DOHH2 (cell line): ENCODE results near the gene PRPF40A.
"Not testable (repeated sequence)": the region's sequence is repeated elsewhere in the genome, so short reads cannot be mapped to it uniquely, and the experiment has no call there.

Experiments used
- H3F3A ChIP-seq: fragments of 200-600 bp; sonication (generic), shearing (Covaris generic); 2 replicates; pipeline ENCODE4 v1.6.0; 2016; ENCODE audit warnings: antibody characterized with exemption, mild to moderate bottlenecking; ENCODE audit not compliant: control insufficient read depth, insufficient read depth
- H3K27ac ChIP-seq: fragments of 200-600 bp; sonication (generic); 2 replicates; pipeline ENCODE4 v1.5.1; 2014; ENCODE audit warnings: low read depth, mild to moderate bottlenecking, low read length, moderate library complexity
- H3K27me3 ChIP-seq: fragments of 200-600 bp; sonication (generic); 2 replicates; pipeline ENCODE4 v1.6.1; 2014; ENCODE audit warnings: mild to moderate bottlenecking, low read length, mixed read lengths; ENCODE audit not compliant: control insufficient read depth
- H3K36me3 ChIP-seq: fragments of 200-600 bp; sonication (generic); 2 replicates; pipeline ENCODE4 v1.6.1; 2014; ENCODE audit warnings: mild to moderate bottlenecking, low read length, moderate library complexity, mixed read lengths; ENCODE audit not compliant: control insufficient read depth
- H3K4me1 ChIP-seq: fragments of 200-600 bp; sonication (generic); 2 replicates; pipeline ENCODE4 v1.6.1; 2014; ENCODE audit warnings: mild to moderate bottlenecking, low read length, mixed read lengths; ENCODE audit not compliant: control insufficient read depth
- H3K4me2 ChIP-seq: fragments of 200-600 bp; sonication (generic); 2 replicates; pipeline ENCODE4 v1.6.0; 2014; ENCODE audit warnings: mild to moderate bottlenecking, low read length, moderate library complexity
- H3K4me3 ChIP-seq: fragments of 200-600 bp; sonication (generic); 2 replicates; pipeline ENCODE4 v1.5.1; 2014; ENCODE audit warnings: mild to moderate bottlenecking, low read length, mixed read lengths
- H3K79me2 ChIP-seq: fragments of 200-600 bp; sonication (generic); 2 replicates; pipeline ENCODE4 v1.6.1; 2014; ENCODE audit warnings: mild to moderate bottlenecking, low read length, mixed read lengths; ENCODE audit not compliant: control insufficient read depth
- H3K9me2 ChIP-seq: fragments of 200-600 bp; sonication (generic); replicated peaks from 2 replicates; pipeline ENCODE4 v1.6.1; 2014; ENCODE audit warnings: mild to moderate bottlenecking, low read length, mixed read lengths; ENCODE audit not compliant: control insufficient read depth
- H3K9me3 ChIP-seq: fragments of 200-600 bp; sonication (generic); 2 replicates; pipeline ENCODE4 v1.6.1; 2014; ENCODE audit warnings: antibody characterized with exemption, low read length, mixed read lengths; ENCODE audit not compliant: control insufficient read depth, insufficient read depth
- H4K20me1 ChIP-seq: fragments of 200-600 bp; sonication (generic); 2 replicates; pipeline ENCODE4 v1.6.0; 2014; ENCODE audit warnings: low read depth, mild to moderate bottlenecking, antibody characterized with exemption, low read length, moderate library complexity; ENCODE audit not compliant: control insufficient read depth, insufficient read depth
- CTCF ChIP-seq: fragments of 200-600 bp; sonication (generic); IDR thresholded peaks from one replicate; pipeline ENCODE4 v1.5.1; 2014; ENCODE audit warnings: antibody characterized with exemption, mild to moderate bottlenecking, low read depth, low read length; ENCODE audit not compliant: poor library complexity, severe bottlenecking
- EZH2phosphoT487 ChIP-seq: fragments of 200-600 bp; sonication (generic); IDR thresholded peaks from 2 replicates; pipeline ENCODE4 v1.6.1; 2017; ENCODE audit warnings: borderline replicate concordance, mild to moderate bottlenecking, antibody characterized with exemption, low read length, moderate library complexity, mixed read lengths

The PRPF40A gene

GRCh38 chr2:152755029-152755428, 37.8 kb upstream of the PRPF40A start:
- H3F3A ChIP-seq = no peaks in the 10 kb centered on the region
- no peak overlapping the region for H3K27ac ChIP-seq
- no peak overlapping the region for H3K4me3 ChIP-seq
- no peaks in the 10 kb centered on the region for H3K27me3 ChIP-seq
- H3K4me2 ChIP-seq = no peak overlapping the region
- no peaks in the 10 kb centered on the region for H4K20me1 ChIP-seq
- no peaks in the 10 kb centered on the region for H3K4me1 ChIP-seq
- peaks cover 3% of the 10 kb centered on the region; the same call in 1 of the 2 replicates for H3K79me2 ChIP-seq
- H3K9me2 ChIP-seq = no peaks in the 10 kb centered on the region
- H3K9me3 ChIP-seq = no peaks in the 10 kb centered on the region
- peaks cover 86% of the 10 kb centered on the region for H3K36me3 ChIP-seq
- TF ChIP-seq CTCF = peak; percentile 34
- TF ChIP-seq EZH2phosphoT487 = no peak

GRCh38 chr2:152747751-152748150, 30.5 kb upstream of the PRPF40A start:
- H3K27ac ChIP-seq, H4K20me1 ChIP-seq, H3K27me3 ChIP-seq, H3K4me3 ChIP-seq, H3K4me1 ChIP-seq, H3K9me3 ChIP-seq, H3F3A ChIP-seq, H3K4me2 ChIP-seq, H3K9me2 ChIP-seq: not testable (repeated sequence)
- H3K36me3 ChIP-seq = peaks cover 90% of the 10 kb centered on the region
- peaks cover 40% of the 10 kb centered on the region for H3K79me2 ChIP-seq

DNA sequence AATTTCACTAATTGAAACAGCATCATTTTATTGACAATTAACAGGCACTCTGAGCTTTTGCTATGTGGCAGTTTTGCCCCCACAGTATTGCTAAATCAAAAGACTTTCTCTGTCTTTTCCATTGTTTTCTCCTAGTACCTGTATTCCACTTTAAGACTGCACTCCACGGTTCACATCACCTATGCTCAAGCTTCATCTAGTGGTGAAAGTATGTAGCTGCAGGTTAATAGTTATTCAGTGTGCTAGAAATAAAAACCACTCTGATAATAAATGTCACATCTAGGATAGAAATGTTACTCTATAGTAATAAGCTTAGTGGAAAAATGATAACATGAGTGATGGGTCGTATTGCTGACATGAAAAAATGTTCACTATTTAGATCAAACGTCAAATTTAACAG, 25.7 kb upstream of the PRPF40A start:
- TF ChIP-seq EZH2phosphoT487 (no peak), CTCF (peak; percentile 62)
- H3K4me3 ChIP-seq = no peak overlapping the region
- H3K9me2 ChIP-seq = no peaks in the 10 kb centered on the region
- H3F3A ChIP-seq = peaks cover 4% of the 10 kb centered on the region; the same call in 1 of the 2 replicates
- H3K4me2 ChIP-seq = no peak overlapping the region
- no peaks in the 10 kb centered on the region for H3K4me1 ChIP-seq
- H3K36me3 ChIP-seq = peaks cover 80% of the 10 kb centered on the region
- H3K27ac ChIP-seq = no peak overlapping the region
- H3K9me3 ChIP-seq = peaks cover 10% of the 10 kb centered on the region; the same call in 1 of the 2 replicates
- H4K20me1 ChIP-seq = no peaks in the 10 kb centered on the region
- no peaks in the 10 kb centered on the region for H3K27me3 ChIP-seq
- H3K79me2 ChIP-seq = peaks cover 42% of the 10 kb centered on the region

- peaks cover 35% of the 10 kb centered on the region for H3K79me2 ChIP-seq
- H4K20me1 ChIP-seq = no peaks in the 10 kb centered on the region
- H3K36me3 ChIP-seq = peaks cover 85% of the 10 kb centered on the region
- H3F3A ChIP-seq = peaks cover 4% of the 10 kb centered on the region; the same call in 1 of the 2 replicates
- TF ChIP-seq CTCF (peak; percentile 72), EZH2phosphoT487 (no peak)
- no peaks in the 10 kb centered on the region for H3K27me3 ChIP-seq
- no peak overlapping the region for H3K27ac ChIP-seq
- H3K9me3 ChIP-seq = peaks cover 10% of the 10 kb centered on the region; the same call in 1 of the 2 replicates
- no peaks in the 10 kb centered on the region for H3K9me2 ChIP-seq
- H3K4me1 ChIP-seq = no peaks in the 10 kb centered on the region
- no peak overlapping the region for H3K4me3 ChIP-seq
- no peak overlapping the region for H3K4me2 ChIP-seq
Observed at GRCh38 chr2:152740743-152741328, 23.6 kb upstream of the PRPF40A start.

GRCh38 chr2:152739705-152740104, 22.4 kb upstream of the PRPF40A start:
- H3K4me2 ChIP-seq, H3K9me2 ChIP-seq, H3K4me1 ChIP-seq, H4K20me1 ChIP-seq, H3K4me3 ChIP-seq, H3K27ac ChIP-seq, H3K27me3 ChIP-seq, H3F3A ChIP-seq: not testable (repeated sequence)
- H3K79me2 ChIP-seq = peaks cover 30% of the 10 kb centered on the region
- H3K9me3 ChIP-seq = peaks cover 10% of the 10 kb centered on the region; the same call in 1 of the 2 replicates
- H3K36me3 ChIP-seq = peaks cover 84% of the 10 kb centered on the region
